HK-2 (cell line): ENCODE data around the gene TSPAN1.

Source experiments
- DNase-seq: peaks from one replicate; pipeline ENCODE4 v3.0.0-alpha.2; 2018; ENCODE audit not compliant: unreplicated experiment

Gene TSPAN1

GRCh38 chr1:46187106-46187869 is 12.4 kb downstream of the TSPAN1 start:
- no peak for DNase-seq

GRCh38 chr1:46188295-46189030 is 13.6 kb downstream of the TSPAN1 start:
- no peak for DNase-seq

- DNase-seq: no peak
Observed at GRCh38 chr1:46190539-46190938, 15.7 kb downstream of the TSPAN1 start.

- DNase-seq: no peak
Observed at GRCh38 chr1:46191033-46191701, 16.3 kb downstream of the TSPAN1 start.

- no peak for DNase-seq
Observed at GRCh38 chr1:46192171-46192570, 17.3 kb downstream of the TSPAN1 start.

GRCh38 chr1:46193285-46193684 is 18.4 kb downstream of the TSPAN1 start:
- DNase-seq: no peak

GRCh38 chr1:46193984-46194570 is 19.2 kb downstream of the TSPAN1 start:
- DNase-seq: peak; percentile 43

- DNase-seq: no peak
Observed at GRCh38 chr1:46194641-46195193, 19.8 kb downstream of the TSPAN1 start.

- DNase-seq: no peak
Observed at GRCh38 chr1:46196609-46197008, 21.7 kb downstream of the TSPAN1 start.

- DNase-seq: no peak
Observed at GRCh38 chr1:46197560-46197963, 22.7 kb downstream of the TSPAN1 start.

- peak; percentile 72 for DNase-seq
Observed at GRCh38 chr1:46197964-46198811, 23.3 kb downstream of the TSPAN1 start, which contains the start of gene POMGNT1. TSS of gene POMGNT1 (minus strand) at chr1:46198434. CDS start at chr1:46197821, 613 bp downstream.

- DNase-seq: no peak
Observed at GRCh38 chr1:46199233-46199749, 24.4 kb downstream of the TSPAN1 start.

- DNase-seq: no peak
Observed at GRCh38 chr1:46203738-46204405, 29.0 kb downstream of the TSPAN1 start.

GRCh38 chr1:46204406-46204742 is 29.5 kb downstream of the TSPAN1 start:
- no peak for DNase-seq

- DNase-seq: no peak
Observed at GRCh38 chr1:46205141-46205540, 30.3 kb downstream of the TSPAN1 start.

GRCh38 chr1:46205791-46206190 is 30.9 kb downstream of the TSPAN1 start:
- DNase-seq: no peak

- no peak for DNase-seq
Observed at GRCh38 chr1:46206399-46206798, 31.5 kb downstream of the TSPAN1 start.

- DNase-seq: no peak
Observed at GRCh38 chr1:46210561-46210960, 35.7 kb downstream of the TSPAN1 start.

- DNase-seq: no peak
Observed at GRCh38 chr1:46211051-46211450, 36.2 kb downstream of the TSPAN1 start.

- no peak for DNase-seq
Observed at GRCh38 chr1:46215504-46215903, 40.6 kb downstream of the TSPAN1 start.
